Body of pancreas (tissue), 4 donors: ENCODE data around the gene RASA3.

Source experiments
- CTCF ChIP-seq, 7 experiments: fragments of 450-650 bp in 4 of 7; fragments of 200-600 bp in 3 of 7; sonication (generic) in 3 of 7; IDR thresholded peaks; one replicate each; pipeline ENCODE4 v1.5.1; 2016 to 2019; ENCODE audit warnings: antibody characterized with exemption in 7 of 7
- POLR2A ChIP-seq, 3 donors: fragments of 450-650 bp; IDR thresholded peaks; one replicate each; pipeline ENCODE4 v1.6.1; 2016; ENCODE audit warnings: antibody characterized with exemption in 3 of 3, mild to moderate bottlenecking in 2 of 3

- TF ChIP-seq CTCF (IDR thresholded peaks at IDR 0.05) (no peak), POLR2A (IDR thresholded peaks at IDR 0.05) (no peak)
These were observed 25.9 kb downstream of the RASA3 start for GRCh38 chr13:114106526-114106925.
